SKM-1 treated with dmso at 0.1 percent for 144 hours (cell line): ENCODE measurements around the gene DNA2.
"Not testable (repeated sequence)": the region's sequence is repeated elsewhere in the genome, so short reads cannot be mapped to it uniquely, and the experiment has no call there.

ENCODE experiments used
- DNase-seq: peaks from one replicate; lab custom pipeline; 2025; ENCODE audit not compliant: unreplicated experiment; lab: John Stamatoyannopoulos, UW

Gene DNA2

GRCh38 chr10:68471586-68472408 is at the start of gene DNA2:
DNA2 (minus strand) TSS chr10:68471973; CDS start chr10:68471864, 109 bp downstream.
- DNase-seq: peak; percentile 73

- not testable (repeated sequence) for DNase-seq
Measured at GRCh38 chr10:68518609-68519008, 46.8 kb upstream of the DNA2 start.

DNA sequence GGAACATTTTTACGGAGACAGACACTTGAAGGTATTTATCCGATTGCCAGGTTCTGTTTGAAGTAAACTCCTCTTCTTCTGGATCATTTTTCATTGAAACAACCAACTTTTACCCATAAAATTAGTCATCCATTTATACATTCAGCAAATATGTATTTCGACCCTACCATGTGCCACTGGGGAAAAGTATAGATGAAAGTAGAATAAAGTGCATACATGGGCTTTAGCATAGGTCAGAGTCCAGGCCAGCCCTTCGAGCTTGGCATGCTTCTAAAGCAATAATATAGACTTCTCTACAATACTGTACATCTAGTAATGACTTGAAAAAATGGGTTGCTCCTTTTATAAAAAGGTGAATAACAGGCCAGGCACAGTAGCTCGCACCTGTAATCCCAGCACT is 45.4 kb upstream of the DNA2 start:
- no peak for DNase-seq

- DNase-seq: no peak
Measured at GRCh38 chr10:68516766-68517165, 45.0 kb upstream of the DNA2 start.

- DNase-seq: not testable (repeated sequence)
Measured at GRCh38 chr10:68516216-68516615, 44.4 kb upstream of the DNA2 start.

- DNase-seq: no peak
Measured at GRCh38 chr10:68508090-68508489, 36.3 kb upstream of the DNA2 start.

DNA sequence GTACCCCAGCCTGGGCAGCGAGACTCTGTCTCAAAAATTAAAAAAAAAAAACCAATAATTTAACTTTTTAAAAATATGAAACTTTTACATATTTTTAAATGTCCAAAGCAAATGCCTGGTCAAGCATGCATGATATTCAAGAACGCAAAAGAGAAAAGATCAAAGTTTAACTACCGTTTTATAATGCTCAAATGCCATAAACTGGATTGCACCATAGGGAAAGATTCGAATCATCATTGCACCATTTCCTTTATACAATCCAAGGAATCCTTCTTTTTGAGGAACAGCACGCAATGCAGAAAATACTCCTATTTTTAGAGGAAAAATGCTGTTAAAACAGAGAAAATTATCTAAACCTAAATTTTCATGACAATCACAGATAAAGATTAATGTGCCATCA is 34.6 kb upstream of the DNA2 start:
- no peak for DNase-seq

DNA sequence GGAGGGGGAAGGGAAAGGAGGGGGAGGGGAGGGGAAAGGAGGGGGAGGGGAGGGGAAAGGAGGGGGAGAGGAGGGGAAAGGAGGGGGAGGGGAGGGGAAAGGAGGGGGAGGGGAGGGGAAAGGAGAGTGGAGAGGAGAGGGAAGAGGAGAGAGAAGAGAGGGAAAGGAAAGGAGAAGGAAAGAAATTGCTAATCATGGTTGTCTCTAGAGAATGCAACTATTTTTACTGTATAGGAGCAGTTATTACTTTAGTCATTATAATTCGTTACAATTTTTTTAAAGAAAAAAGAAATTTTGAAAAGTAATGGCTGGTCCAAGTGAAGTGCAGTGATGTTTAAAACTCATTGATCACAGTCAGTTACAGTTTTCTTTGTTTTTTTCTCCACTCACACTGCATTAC is 31.1 kb upstream of the DNA2 start:
- no peak for DNase-seq

GRCh38 chr10:68501691-68502090 is 29.9 kb upstream of the DNA2 start:
- no peak for DNase-seq

GRCh38 chr10:68499544-68499943 is 27.8 kb upstream of the DNA2 start:
- DNase-seq: no peak

DNA sequence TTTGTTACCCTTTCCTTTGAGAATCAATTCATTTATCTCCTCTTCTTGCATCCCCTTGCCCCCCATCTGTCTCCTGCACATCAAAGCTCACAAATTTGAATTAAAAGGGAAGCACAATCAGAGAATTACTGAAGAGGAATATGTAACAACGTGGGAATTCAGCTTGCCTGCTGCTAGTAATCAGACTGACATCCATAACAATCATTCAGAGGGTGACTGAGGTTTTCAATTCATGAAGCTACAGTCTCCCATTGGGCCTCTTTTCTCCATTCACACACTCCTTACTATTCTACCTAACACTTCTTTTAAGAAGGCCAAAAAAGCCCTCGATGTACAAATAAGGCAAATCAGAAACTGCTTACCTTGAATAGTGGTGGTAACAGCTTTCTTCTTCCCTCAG is 24.3 kb upstream of the DNA2 start:
- no peak for DNase-seq

DNA sequence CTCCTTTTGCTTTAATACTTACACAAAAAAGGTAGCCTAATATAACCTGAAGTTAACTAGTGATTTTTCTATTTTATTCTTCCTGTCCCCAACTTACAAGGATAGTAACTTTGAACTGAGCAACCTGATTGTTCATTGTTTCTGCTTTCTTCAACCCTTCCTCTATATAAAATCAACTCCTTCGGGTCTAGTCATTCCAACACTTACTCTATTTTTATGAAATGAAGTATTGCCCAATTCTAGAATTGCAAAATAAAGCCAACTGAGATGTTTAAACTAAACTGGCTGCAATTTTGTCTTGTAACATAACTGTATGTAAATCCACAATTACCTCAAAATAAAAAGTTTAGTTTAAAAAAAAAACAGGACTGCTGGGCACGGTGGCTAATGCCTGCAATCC is 20.3 kb upstream of the DNA2 start:
- DNase-seq: peak; percentile 38

- DNase-seq: peak; percentile 11
Measured at GRCh38 chr10:68489919-68490318, 18.1 kb upstream of the DNA2 start.

- no peak for DNase-seq
Measured at GRCh38 chr10:68474021-68474420, 2.2 kb upstream of the DNA2 start.

- no peak for DNase-seq
Measured at GRCh38 chr10:68471063-68471585, 649 bp downstream of the DNA2 start.

- no peak for DNase-seq
Measured at GRCh38 chr10:68470300-68470699, 1.5 kb downstream of the DNA2 start.

GRCh38 chr10:68469838-68470237 is 1.9 kb downstream of the DNA2 start:
- DNase-seq: no peak

- DNase-seq: not testable (repeated sequence)
Measured at GRCh38 chr10:68464729-68465128, 7.0 kb downstream of the DNA2 start.

GRCh38 chr10:68463365-68464093 is 8.2 kb downstream of the DNA2 start:
- no peak for DNase-seq

DNA sequence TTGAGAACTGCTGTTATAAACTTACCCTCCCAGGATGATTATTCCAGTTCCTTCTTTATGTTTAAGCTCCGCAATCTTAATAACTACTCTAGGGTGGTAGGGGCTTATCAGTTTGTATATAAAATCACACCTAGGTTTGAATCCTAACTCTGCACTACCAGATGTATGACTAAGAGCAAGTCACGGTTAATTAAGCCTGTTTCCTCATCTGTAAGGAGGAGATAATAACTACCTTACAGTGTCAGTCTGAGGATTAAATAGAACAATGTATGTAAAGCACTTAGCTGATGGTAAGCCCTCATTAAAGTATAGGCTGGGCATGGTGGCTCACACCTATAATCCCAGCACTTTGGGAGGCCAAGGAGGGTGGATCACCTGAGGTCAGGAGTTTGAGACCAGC is 9.2 kb downstream of the DNA2 start:
- no peak for DNase-seq

DNA sequence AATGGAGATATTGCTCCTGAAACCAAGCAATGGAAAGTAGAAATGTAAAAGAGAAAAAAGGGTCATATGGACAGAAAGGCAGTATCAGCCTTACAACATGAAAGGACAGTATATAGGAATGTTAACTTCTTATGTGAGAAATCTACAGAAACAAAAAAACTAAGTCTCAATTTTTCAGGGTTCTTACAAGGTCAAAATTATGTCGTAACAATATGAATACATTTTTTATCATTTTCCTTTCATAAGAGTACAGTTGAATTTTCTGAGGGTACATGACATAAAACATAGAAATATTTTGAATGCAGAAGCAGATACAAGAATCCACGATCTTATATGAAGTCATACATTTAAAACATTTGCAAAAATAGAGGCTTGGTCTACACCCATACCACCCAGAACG is 10.7 kb downstream of the DNA2 start:
- no peak for DNase-seq

- not testable (repeated sequence) for DNase-seq
Measured at GRCh38 chr10:68449698-68450097, 22.1 kb downstream of the DNA2 start.
